NCI-H1930 (cell line): ENCODE results near the gene TTC34.

Experiments
- DNase-seq, 2 experiments: peaks; one replicate each; lab custom pipeline; 2025; lab: John Stamatoyannopoulos, UW

TTC34 gene

DNA sequence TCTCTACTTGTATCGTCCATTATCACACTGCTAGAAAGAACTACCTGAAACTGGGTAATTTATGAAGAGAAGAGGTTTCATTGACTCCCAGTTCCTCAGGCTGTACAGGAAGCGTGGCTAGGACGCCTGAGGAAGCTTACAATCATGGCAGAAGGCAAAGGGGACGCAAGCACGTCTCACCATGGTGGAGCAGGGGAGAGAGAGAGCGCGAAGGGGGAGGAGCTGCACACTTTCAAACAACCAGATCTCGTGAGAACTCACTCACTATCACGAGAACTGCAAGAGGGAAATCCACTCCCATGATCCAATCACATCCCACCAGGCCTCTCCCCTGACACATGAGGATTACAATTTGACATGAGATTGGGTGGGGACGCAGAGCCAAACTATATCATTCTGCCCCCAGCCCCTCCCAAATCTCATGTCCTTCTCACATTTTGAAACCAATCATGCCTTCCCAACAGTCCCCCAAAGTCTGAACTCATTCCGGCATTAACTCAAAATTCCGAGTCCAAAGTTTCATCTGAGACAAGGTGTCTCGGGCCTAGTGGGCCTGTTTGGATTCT, 176.7 kb downstream of the TTC34 start:
- DNase-seq: no peak

DNA sequence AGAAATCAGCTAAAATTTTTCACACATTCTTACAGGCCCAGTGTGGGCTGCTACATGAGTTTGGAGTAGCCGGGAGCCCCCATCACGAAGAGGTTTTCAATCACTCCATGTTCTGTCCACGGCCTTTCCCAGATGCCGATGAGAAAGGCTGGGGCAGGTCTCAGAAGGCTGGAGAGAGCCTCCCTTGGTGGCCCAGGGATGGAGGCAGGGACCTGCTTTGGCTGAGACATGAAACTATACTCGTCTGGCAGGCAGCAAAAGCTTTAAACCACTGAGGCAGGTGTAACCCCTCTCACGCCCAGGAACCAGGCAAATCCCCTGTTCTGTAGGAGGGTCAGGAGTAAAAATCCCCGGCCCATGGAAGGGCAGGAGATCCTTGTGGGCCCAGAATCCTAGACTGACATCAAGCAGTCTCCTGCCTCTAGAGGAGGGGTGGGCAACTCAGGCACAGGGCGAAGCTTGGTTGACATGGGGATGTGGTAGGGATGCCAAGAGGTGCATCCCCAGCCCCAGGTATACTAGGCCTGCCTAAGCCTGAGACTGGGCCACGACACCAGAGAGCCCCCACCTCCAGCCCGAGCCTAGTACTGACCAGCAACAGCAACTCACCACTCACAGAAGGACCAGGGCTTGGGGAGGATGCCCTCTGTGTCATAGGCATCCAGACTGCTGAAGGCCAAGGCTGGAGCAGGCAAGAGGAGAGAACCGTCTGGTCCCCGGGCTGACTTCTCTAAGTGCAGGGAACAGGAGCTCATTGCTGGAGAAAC, 177.7 kb downstream of the TTC34 start:
- DNase-seq: no peak

DNA sequence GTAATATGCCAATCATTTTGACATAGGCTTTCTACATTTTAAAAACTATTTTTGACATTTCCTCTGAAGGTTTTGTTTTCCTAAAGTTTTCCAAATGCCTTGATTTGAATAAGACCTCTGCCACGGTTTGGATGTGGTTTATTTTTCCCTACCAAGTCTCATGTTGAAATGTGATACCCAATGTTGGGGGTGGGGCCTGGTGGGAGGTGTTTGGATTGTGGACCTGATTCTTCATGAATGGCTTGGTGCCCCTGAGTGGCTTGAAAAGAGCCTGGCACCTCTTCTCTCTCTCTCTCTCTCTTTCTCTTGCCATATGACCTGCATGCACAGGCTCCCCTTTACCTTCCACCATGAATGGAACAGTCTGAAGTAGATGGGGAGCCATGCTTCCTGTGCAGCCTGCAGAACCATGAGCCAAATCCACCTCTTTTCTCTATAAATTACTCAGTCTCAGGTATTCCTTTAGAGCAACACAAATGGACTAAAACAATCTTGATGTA, 183.5 kb downstream of the TTC34 start:
- no peak for DNase-seq

DNA sequence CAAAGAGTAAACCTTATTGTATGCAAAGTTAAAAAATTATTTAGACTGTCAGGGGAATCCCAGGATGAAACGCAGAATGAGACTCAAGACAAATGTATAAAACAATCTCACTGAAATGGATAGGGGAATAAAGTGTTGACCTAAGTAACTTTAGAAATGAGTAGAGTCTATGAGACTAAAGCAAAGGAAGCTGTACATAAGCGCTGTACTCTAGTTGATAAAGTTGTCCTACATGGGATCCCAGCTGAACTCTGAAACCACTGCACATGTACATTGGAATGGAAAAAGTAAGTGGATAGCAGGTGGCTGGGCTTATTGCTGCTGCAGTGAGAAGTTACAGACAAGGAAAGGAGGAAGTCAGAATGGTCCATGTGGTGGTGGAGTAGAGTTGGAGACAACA, 187.3 kb downstream of the TTC34 start:
- no peak for DNase-seq

DNA sequence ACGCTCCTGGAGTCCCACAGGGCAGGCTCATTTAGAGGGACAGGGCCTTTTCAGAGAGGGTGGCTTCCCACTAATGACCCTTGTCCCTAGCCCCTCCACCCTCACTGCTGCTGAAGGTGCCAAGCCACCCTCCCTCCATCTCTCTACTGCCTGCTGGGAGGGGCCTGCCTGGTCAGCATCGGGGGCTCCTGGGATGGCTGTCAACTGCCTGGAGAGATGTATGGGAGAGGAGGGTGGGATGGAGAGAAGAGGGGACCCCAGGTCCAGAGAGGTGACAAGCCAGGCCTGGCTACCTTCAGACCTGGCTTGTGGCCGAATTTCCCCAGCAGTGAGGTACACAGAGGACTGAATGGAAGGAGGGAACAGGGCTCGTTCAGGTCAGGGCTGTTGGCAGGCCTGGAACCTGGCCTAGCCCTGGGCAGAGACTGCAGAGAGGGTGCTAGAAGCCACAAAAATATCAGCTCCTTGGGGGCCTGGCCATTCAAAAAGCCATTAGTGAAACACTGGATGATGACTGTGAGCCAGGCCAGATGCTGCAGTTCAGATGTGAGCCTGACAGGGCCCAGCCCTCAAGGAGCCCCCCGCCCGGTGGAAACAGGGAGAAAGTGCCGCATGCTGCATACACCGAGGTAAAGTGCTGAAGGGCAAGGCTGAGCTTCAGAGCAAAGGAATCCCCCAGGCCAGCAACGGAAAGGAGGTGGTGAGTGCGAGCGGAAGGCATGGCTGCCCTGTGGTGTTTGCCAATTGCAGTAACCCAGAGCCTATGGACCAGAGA, 188.7 kb downstream of the TTC34 start:
- no peak for DNase-seq

DNA sequence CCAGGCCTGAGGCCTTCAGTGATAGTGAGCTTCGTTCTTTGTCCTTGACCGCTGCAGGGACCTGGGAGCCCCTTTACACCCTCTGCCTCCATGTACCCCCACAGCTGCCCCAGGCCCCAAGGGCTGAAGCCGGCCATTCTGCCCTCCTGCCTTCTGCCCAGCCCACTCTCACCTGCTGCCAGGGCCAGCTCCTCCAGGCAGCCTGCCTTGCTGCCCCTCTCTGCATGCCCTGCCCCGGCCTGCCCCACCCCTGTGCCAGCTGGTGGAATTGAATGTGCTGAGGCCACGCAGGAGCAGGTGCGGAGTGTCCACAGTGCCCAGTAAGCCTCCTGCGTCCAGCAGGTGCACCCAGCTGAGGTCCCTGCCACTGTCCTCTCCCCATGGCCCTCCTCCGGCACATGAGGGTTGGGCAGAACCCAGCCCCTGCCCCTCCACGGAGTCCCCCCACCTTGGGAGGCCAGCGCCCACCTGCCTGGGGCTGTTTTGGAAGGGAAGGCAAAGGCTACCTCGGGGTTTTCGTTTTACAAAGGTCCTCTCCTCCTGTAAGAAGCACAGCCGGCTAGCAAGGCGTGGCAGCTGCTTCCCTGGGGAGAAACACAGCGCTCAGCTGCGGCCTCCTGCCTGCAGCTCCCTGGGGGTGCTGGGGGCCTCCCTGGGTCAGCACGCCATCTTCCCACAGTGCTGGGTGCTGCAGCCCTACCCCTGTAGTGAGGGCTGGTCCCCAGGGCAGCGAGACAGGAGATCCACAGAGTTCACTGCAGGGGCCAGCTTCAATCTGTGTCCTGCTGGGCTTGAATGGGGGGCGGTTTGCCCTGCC, 189.7 kb downstream of the TTC34 start:
- DNase-seq: no peak

DNA sequence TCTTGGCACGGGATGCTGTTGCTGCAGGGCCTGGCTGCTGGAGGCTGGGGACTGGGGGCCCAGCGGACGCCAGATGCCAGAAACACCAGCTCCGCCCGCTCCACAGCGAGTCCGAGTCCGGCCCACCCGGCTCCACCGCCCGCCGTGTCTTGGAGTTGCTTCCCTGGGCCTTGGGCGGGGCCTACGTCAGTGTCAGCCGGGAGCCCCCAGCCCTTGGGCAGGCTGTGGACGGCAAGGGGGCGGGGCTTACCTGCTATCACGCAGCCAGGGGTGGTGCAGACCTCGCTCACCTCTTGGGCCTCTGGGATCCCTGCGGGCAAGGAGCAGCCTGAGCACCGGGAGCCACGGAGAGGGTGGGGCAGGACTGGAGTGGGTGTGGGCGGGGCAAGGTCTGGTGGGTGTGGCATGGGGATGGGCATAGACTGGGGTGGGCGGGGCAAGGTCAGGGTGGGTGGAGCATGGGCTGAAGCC, 190.4 kb downstream of the TTC34 start:
- peak in 1 of 2 experiments; percentile 22 for DNase-seq

DNA sequence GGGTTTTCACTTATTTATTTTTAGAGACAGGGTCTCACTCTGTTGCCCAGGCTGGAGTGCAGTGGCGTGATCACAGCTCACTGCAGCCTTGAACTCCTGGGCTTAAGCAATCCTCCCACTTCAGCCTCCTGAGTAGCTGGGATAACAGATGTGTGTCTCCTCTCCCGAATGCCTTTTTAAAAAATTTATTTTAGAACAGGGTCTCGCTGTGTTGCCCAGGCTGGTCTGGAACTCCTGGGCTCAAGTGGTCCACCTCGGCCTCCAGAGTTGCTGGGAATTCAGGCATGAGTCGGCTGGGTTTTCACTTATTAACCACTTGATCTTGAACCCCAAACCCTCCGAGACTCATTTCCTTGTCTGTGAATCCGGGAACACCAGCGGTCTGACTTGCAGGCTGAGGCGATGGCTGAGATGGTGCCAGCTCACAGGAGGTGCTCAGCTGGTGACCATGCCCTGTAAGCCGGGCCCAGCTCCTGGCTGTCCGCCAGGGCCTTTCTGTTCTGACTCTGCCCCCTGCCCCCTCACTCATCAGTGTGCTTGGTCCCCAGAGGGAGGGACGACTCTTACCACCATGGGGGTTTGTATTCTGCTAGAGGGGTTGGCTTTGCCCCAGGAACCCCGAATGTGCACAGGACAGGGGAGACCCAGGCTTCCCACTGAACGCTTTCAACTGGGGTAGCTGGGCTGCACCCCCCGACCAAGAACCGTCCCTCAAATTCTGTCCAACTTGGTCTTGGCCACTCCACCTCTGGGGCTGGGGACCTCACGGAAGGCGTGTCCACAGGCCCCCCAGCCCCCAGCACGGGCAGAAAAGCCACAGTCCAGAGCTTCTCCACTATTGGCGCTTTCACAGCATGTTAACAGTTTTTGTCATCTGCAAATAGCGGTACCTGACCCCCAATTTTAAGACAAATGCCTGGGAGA, 191.2 kb downstream of the TTC34 start:
- DNase-seq: no peak

DNA sequence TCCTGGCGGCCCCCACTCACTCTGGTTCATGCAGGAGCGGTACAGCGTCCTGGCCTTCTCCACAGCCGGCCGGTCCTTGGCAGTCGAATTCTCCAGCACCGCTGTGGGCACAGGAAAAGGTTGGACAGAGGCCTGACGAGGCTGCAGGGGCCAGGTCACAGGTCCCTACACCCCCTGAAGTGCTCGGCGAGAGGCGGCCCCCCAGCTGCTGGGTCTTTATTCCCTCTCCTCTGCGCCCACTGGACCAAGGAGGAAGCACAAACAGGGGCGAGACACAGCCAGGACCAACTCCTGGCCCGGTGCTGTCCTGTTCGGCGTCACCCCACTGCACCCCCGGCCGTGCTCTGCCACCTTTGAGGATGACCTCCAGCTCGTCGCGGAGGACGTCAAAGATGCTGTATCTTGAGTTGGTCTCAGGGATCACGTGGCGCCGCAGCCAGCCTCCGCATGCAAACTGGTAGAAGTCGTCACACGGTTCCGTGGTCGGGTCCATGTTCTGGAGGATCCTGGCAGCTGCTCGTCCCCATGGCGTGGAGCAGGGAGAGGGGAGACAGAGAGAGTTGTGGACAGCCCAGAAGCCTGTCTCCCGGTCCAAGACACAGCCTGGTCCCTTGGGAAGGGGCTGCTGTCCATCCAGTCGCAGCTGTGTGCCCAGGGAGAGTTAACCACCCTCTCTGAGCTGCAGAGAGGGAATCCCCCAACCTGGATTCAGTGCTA, 192.0 kb downstream of the TTC34 start:
- no peak for DNase-seq

DNA sequence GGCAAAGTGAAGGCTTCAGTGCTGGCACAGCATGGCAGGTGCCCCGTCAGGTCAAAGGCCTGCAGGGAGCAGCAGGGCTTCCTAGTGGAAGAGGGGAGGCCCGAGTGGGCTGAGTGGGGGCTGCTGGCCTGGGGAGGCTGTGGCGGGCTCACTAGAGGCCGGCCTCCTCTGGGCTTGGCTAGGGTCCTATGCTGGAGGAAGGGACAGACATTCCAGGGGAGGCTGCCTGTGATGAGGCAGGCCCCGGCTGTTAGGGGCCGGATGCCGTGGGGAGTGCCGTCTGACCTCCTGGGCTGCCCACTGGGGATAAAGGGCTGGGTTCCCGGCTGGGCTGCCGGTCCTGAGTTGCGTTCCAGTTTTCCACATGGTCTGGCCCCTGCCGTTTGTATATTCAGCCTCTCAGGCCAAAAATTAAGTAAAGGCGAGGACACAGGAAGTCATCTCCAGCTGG, 193.8 kb downstream of the TTC34 start:
- no peak for DNase-seq

DNA sequence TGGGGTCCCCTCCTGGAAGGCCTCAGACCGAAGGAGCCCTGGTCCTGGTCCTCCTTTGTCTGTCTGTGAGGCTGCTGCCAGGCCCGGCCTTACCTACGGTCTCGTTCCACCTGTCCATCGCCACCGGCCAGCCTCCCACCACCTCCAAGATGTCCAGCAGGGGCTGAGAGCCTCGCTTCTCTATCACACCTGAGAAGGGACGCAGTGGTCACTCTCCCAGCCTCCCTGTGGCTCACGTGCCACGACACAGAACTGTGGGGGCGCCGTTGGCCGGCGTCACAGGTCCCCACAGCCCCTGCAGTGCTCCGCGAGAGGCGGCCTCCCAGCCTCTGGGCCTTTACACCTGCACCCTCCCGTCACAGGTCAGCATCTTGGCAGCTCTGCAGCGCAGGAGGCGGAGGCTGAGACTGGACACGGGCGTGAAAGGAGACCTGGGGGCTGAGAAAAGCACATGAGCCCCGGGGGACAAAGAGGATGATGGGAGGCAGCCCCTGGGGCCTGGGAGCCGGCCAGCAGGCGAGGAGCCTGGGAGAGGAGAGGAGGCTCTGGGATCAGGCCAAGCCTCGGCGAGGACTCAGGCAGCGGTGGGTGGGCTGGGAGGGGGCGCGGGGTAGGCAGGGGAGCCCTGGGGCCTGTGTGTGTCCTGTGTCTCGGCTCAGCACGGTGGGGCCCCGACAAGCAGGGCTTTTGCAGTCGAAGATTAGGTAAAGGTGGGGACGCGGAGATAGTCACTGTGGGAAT, 194.4 kb downstream of the TTC34 start:
- no peak for DNase-seq

DNA sequence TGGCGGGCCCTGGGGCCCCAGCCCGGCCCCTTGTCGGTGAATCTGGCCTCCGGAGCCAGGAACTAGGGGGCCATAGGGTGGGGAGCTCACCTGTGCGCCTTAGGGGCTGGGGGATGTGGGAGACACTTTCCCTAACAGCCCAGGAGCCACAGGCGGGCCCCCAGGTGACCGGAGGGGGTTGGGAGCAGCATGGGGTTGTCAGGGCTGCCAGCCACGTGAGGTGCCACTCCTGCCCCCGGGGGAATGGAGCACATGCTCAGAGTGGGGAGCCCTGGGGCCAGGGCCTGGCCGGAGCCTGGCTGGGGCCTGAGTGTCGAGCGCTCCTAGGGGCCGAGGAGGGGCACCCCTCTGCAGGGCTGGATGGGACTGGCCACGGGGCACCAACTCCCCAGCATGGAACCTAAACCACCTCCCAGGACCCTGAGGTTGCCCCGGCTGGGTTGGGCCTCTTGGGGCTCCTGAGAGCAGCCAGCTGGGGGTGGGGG, 195.1 kb downstream of the TTC34 start:
- no peak for DNase-seq

DNA sequence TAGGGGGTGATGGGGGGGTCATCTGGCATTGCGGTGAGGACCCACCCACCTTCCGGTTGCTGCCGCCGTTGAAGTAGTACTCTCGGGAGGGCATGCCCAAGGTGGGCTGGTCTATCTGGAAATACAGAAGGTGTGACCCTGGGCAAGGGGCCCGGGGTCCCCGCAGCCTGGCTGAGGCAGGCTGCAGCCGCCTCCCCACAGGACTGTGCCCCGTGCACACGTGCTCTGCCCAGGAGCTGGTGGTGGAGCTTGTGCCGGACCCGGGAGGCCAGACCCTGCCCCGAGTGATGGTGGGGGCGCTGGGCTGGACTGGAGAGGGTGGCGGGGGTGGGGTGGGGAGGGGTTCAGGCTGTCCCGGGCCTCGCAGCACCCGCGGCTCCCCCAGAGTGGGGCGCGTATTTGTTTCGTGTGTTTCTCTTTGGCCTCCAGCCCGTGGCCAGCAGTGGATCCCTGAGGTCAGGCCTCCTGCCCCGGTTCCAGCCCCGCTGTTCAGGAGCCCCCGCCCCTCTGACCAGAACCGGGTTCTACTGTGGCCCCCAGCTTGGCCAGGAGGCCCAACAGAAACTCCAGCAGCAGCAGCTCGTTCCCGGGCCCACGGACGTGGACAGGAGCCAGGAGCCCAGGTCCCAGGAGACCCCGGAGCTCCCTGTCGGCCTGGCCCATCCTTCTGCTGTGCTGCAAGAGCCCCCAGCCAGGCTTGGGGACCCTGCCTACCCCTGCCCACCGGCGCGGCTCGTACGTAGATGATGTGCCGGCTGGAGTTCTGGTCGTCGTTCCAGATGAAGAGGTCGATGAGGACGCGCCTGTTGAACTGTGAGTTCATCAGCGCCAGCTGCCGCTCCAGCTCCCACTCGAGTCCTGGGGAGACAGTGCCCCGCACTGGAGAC, 195.7 kb downstream of the TTC34 start:
- no peak for DNase-seq

DNA sequence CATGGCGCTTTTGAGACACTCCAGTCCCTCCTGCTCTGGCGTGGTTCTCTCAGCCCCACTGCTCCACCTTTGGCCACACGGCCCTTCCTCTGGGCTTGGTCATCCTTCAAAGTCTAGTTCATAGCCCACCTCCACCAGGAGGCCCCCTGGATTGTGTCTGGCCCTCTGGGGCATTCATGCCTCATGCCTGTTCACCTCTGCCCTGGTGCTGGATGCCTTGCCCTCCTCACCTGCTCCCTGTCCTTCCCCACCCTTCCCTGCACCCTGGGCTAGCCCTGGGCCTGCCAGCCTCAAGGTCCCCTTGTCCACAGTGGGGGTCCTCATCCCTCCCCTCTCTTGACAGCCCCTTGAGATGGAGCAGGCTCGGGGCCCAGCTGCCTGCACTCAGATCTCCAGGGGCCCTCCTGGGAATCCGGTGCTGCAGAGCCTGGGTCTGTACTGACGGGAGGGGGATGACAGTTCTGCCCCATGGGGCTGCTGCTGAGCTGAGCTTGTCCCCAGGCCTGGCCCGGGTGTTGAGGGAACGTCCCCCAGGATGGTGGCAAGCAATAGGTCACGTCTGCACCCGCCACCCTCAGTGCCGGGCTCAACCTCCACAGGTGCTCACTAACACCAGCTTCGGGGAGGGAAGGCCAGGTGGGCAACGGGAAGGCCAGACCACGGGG, 196.5 kb downstream of the TTC34 start:
- DNase-seq: no peak

DNA sequence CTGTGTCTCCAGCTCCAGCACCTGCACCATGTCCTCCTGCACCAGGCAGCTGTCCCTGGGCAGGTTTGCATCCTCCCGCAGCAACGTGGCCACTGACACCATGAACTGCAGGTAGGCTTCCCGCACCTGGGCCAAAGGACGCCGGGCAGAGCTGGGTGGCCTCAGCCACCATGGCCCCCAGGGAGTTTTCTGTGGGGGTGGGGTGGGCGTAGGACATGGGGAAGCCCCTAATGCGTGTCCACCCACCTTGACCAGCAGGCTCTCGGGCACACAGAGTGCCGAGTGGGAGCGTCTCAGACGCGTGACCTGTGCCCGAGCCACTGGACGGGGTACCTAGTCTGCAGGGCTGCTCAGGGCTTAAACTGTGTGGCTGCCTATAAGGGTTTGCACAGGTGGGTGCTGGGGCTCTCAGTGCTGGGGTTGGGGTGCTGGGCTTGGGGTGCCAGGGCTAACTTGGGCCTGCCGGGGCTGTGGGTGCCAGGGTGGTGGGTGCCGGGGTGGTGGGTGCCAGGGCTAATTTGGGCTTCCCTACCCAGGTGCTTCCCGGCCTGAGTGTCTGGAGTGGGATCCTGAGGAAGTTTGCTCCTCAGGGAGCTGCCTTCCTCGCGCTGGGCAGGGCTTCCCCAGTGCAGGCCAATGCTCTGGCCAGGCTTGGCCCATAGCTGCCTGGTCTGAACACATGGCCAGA, 197.2 kb downstream of the TTC34 start:
- DNase-seq: no peak

DNA sequence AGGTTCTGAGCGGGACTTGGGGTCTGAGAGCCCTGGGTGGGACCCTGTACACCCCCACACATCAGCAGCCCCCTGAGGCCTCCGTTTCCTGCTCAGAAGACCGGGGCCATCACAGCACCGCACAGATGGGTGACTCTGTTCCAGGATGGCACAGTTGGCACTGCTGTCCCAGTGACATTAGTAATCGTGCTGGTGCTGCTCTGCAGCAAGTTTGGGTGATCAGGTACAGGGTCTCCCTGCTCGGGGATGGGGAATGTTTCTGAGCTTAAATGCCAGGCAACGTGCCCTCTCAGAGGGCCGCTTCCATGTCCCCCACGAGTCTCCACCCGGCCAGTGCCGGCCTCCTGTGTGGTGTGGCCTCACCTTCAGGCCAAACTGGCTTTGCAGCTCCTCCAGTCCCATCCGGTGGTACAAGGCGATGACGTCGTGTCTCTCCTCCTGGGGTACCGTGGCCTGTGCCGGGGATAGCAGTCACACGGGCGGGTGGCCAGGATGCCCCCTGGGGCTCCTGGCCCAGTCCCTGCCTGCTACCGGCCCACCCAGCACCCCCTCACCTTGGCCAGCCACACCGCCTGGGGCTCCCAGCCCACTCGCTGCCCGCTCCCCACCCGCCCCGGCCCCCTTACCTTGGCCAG, 197.9 kb downstream of the TTC34 start:
- DNase-seq: no peak
